Lung (tissue), 12 donors: ENCODE results near the gene NAV1. TPM values are rescaled to one million over a fixed set of nuclear protein-coding genes. Genes with fewer than 3 reads are reported as not detected.

ENCODE experiments used
- ATAC-seq: fragments of 200-7000 bp; cut with Tn5 transposase; one replicate; pipeline ENCODE4 v1.9.1; 2020; ENCODE audit warnings: moderate number of reproducible peaks; ENCODE audit not compliant: insufficient read depth, low FRiP score
- DNase-seq, 3 donors: peaks; one replicate each; pipeline ENCODE4 v3.0.0-alpha.2; 2013 to 2017
- H3K27ac ChIP-seq, 2 donors: one replicate each; pipeline ENCODE4 v1.5.1; 2013; ENCODE audit warnings: mild to moderate bottlenecking in 2 of 2, moderate library complexity in 2 of 2, control low read depth in 1 of 2, inconsistent platforms in 1 of 2, low read depth in 1 of 2, low read length in 1 of 2
- H3K27me3 ChIP-seq, 3 donors: one replicate each; pipeline ENCODE4 v1.5.1; 2013; ENCODE audit warnings: low read length in 2 of 3; ENCODE audit not compliant: control insufficient read depth in 3 of 3, insufficient read depth in 3 of 3
- H3K36me3 ChIP-seq, 4 donors: one replicate each; pipeline ENCODE4 v1.5.1; 2013; ENCODE audit warnings: low read length in 4 of 4, mild to moderate bottlenecking in 1 of 4, moderate library complexity in 1 of 4; ENCODE audit not compliant: control insufficient read depth in 4 of 4, insufficient read depth in 4 of 4
- H3K4me1 ChIP-seq, 5 donors: one replicate each; pipeline ENCODE4 v1.5.1; 2013; ENCODE audit warnings: low read length in 5 of 5, mild to moderate bottlenecking in 2 of 5, moderate library complexity in 1 of 5; ENCODE audit not compliant: control insufficient read depth in 5 of 5, insufficient read depth in 5 of 5
- H3K4me3 ChIP-seq: one replicate; pipeline ENCODE4 v1.5.1; 2013; ENCODE audit warnings: mild to moderate bottlenecking, control low read depth, moderate library complexity
- H3K9ac ChIP-seq, 2 donors: one replicate each; pipeline ENCODE4 v1.5.1; 2013; ENCODE audit warnings: low read length in 2 of 2, control low read depth in 1 of 2; ENCODE audit not compliant: insufficient read depth in 1 of 2
- H3K9me3 ChIP-seq, 4 donors: one replicate each; pipeline ENCODE4 v1.5.1; 2013; ENCODE audit warnings: low read length in 3 of 4, mild to moderate bottlenecking in 1 of 4, moderate library complexity in 1 of 4; ENCODE audit not compliant: control insufficient read depth in 4 of 4, insufficient read depth in 3 of 4
- CTCF ChIP-seq: IDR thresholded peaks from 2 replicates; pipeline ENCODE4 v1.5.1; 2012; ENCODE audit warnings: mild to moderate bottlenecking; ENCODE audit errors: control extremely low read depth, extremely low read depth
- WGBS, 2 donors: extraction: QIAGEN DNeasy Blood & Tissue Kit; methylation state at CpG; one replicate each; pipeline ENCODE4 v1.1.7; 2013; 5-methylcytosine and 5-hydroxymethylcytosine counted together
- polyA plus RNA-seq, 2 donors: library from polyadenylated mRNA; stranded (reverse); fragments of 200-250 nt; gene quantifications; one replicate each; pipeline ENCODE4 v1.2.1, GENCODE V29; 2013
- total RNA-seq, 2 donors: library from RNA; depleted of rRNA in 1 of 2; stranded (reverse); fragments of >200 nt in 1 of 2; gene quantifications; one replicate each; pipeline ENCODE4 v1.2.1, GENCODE V29; 2014 to 2021
- donor health status: control.
- donor health status: control.
- donor health status: Bipolar disorder and iron deficiency.
- donor health status: healthy.
- donor health status: DM: yes; HTN: yes; CAD: no.

The NAV1 gene
- total and polyA plus RNA-seq, 4 donors, result 6.5 to 38.6 (median 17.9) TPM

- WGBS, 2 donors, result 89 to 90% methylated on average over 8 of the region's 8 CpGs
- Histone ChIP-seq H3K27ac (peak overlapping the region in 1 of 2 donors; percentile 62), H3K27me3 (no peaks in the 10 kb centered on the region), H3K4me1 (peaks cover 22 to 79% (median 46%) of the 10 kb centered on the region in 5 donors), H3K9ac (no peak overlapping the region), H3K9me3 (peaks cover 0 to under 1% (median 0%) of the 10 kb centered on the region in 4 donors), H3K4me3 (no peak overlapping the region), H3K36me3 (peaks cover 0 to 24% (median 13%) of the 10 kb centered on the region in 4 donors)
- ATAC-seq (no peak), DNase-seq (no peak)
- TF ChIP-seq CTCF, result no peak
Measured at GRCh38 chr1:201498621-201499020, 40.3 kb upstream of the NAV1 start.

- peaks cover 0 to 19% (median 13%) of the 10 kb centered on the region in 4 donors for H3K36me3 ChIP-seq
- no peak for TF ChIP-seq CTCF
- WGBS, 2 donors, result 91 to 97% methylated on average over 3 of the region's 3 CpGs
- peaks cover 18 to 79% (median 46%) of the 10 kb centered on the region in 5 donors for H3K4me1 ChIP-seq
- H3K9me3 ChIP-seq, result no peaks in the 10 kb centered on the region
- DNase-seq (no peak), ATAC-seq (no peak)
- no peaks in the 10 kb centered on the region for H3K27me3 ChIP-seq
- no peak overlapping the region for H3K4me3 ChIP-seq
- peak overlapping the region in 1 of 2 donors; percentile 62 for H3K27ac ChIP-seq
- H3K9ac ChIP-seq, result no peak overlapping the region
Measured at GRCh38 chr1:201499191-201499590, 39.7 kb upstream of the NAV1 start.

GRCh38 chr1:201499795-201500669, 38.9 kb upstream of the NAV1 start:
- H3K9me3 ChIP-seq, result no peaks in the 10 kb centered on the region
- TF ChIP-seq CTCF, result no peak
- H3K9ac ChIP-seq, result peak overlapping the region; percentile 27 to 30
- H3K27me3 ChIP-seq, result no peaks in the 10 kb centered on the region
- ATAC-seq (no peak), DNase-seq (no peak)
- H3K36me3 ChIP-seq, result peaks cover 0 to 12% (median 8%) of the 10 kb centered on the region in 4 donors
- H3K4me1 ChIP-seq, result peaks cover 17 to 79% (median 42%) of the 10 kb centered on the region in 5 donors
- 79 to 84% methylated on average over 8 of the region's 8 CpGs for WGBS, 2 donors
- peak overlapping the region; percentile 27 to 33 for H3K27ac ChIP-seq
- H3K4me3 ChIP-seq, result no peak overlapping the region
